GM12891 (cell line): Measurements from ENCODE around the gene RALGAPA1.

ENCODE experiments used
- PAX5 ChIP-seq: IDR thresholded peaks from 2 replicates; pipeline ENCODE4 v1.6.1; 2011; ENCODE audit warnings: low read length, moderate library complexity, mild to moderate bottlenecking; ENCODE audit not compliant: insufficient read depth, severe bottlenecking
- POLR2A ChIP-seq: IDR thresholded peaks from 2 replicates; pipeline ENCODE4 v1.6.1; 2011; ENCODE audit warnings: low read depth, low read length, control low read depth
- POLR2AphosphoS5 ChIP-seq: IDR thresholded peaks from 2 replicates; pipeline ENCODE4 v1.6.1; 2011; ENCODE audit warnings: low read depth, low read length, control low read depth
- POU2F2 ChIP-seq: IDR thresholded peaks from 2 replicates; pipeline ENCODE4 v1.6.1; 2011; ENCODE audit warnings: low read depth, mild to moderate bottlenecking, control low read depth, low read length, moderate library complexity
- SPI1 ChIP-seq: IDR thresholded peaks from 2 replicates; pipeline ENCODE4 v1.6.1; 2011; ENCODE audit warnings: low read depth, low read length, control low read depth
- TAF1 ChIP-seq: IDR thresholded peaks from 2 replicates; pipeline ENCODE4 v1.6.1; 2011; ENCODE audit warnings: low read depth, low read length, control low read depth

DNA sequence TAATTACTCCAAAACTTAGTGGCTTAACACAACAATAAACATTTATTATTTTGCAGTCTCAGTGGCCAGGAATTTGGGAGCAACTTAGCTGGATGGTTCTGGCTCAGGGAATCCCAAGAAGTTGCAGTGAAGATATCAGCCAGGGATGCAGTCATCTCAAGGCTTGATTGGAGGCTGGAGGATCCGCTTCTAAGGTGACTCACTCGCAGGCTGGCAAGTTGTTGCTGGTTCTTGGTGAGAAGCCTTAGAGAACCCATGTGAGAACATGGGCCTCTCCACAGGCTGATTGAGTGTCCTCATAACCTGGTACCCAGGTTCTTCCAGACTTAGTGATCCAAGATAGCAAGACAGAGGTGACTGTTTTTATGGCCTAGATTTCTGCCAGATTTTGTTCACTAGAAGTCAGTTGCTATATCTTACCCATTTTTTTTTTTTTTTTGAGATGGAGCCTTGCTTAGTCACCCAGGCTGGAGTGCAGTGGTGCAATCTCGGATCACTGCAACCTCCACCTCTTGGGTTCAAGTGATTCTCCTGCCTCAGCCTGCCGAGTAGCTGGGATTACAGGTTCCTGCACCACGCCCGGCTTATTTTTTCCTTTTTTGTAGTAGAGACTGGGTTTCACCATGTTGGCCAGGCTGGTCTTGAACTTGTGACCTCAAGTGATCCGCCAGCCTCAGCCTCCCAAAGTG is 49.6 kb upstream of the RALGAPA1 start:
- TF ChIP-seq POLR2AphosphoS5 (no peak), POLR2A (no peak), TAF1 (no peak), PAX5 (no peak), POU2F2 (no peak), SPI1 (no peak)
